Thoracic aorta (tissue), 2 donors: ENCODE results near the gene LRP3. TPM values are rescaled to one million over a fixed set of nuclear protein-coding genes. Genes with fewer than 3 reads are reported as not detected.

Source experiments
- ATAC-seq: fragments of 150-250 bp; one replicate; pipeline ENCODE4 v1.8.0; 2017; ENCODE audit warnings: low read depth; ENCODE audit not compliant: insufficient number of reproducible peaks, low FRiP score
- DNase-seq: peaks from one replicate; pipeline ENCODE4 v3.0.0-alpha.2; 2020; ENCODE audit warnings: low spot score
- H3K27ac ChIP-seq, 2 donors: fragments of 200-600 bp; sonication (generic); 1 replicate in 1 of 2; 2 replicates in 1 of 2; pipeline ENCODE4 v1.5.1; 2016; ENCODE audit warnings: mild to moderate bottlenecking in 2 of 2, moderate library complexity in 2 of 2
- H3K27me3 ChIP-seq: fragments of 200-600 bp; sonication (generic); replicated peaks from 2 replicates; pipeline ENCODE4 v1.6.0; 2016; ENCODE audit warnings: mild to moderate bottlenecking; ENCODE audit not compliant: insufficient read depth
- H3K36me3 ChIP-seq: fragments of 200-600 bp; sonication (generic); one replicate; pipeline ENCODE4 v1.5.1; 2016
- H3K4me1 ChIP-seq, 2 donors: fragments of 200-600 bp; sonication (generic); 1 replicate in 1 of 2; 2 replicates in 1 of 2; pipeline versions ENCODE4 v1.5.1 to v1.6.0; 2016; ENCODE audit warnings: low read depth in 2 of 2, mild to moderate bottlenecking in 1 of 2; ENCODE audit not compliant: control insufficient read depth in 1 of 2
- H3K4me3 ChIP-seq: fragments of 200-600 bp; sonication (generic); 2 replicates; pipeline ENCODE4 v1.5.1; 2016; ENCODE audit warnings: mild to moderate bottlenecking
- H3K9me3 ChIP-seq: fragments of 200-600 bp; sonication (generic); 2 replicates; pipeline ENCODE4 v1.5.1; 2016
- CTCF ChIP-seq: fragments of 200-600 bp; sonication (generic); IDR thresholded peaks from one replicate; pipeline ENCODE4 v1.5.1; 2019; ENCODE audit warnings: antibody characterized with exemption
- total RNA-seq, 2 donors: library from RNA; depleted of rRNA; stranded (reverse); fragments of >200 nt; gene quantifications; one replicate each; pipeline versions ENCODE4 v1.1.0 to v1.2.3, GENCODE V29; 2016

The LRP3 gene
- total RNA-seq, 2 donors from 2014 or later: 32.2 to 50.9 TPM

GRCh38 chr19:33227242-33227650 lies 33.1 kb downstream of the LRP3 start:
- no peak for ATAC-seq
- H3K36me3 ChIP-seq: no peaks in the 10 kb centered on the region
- H3K4me1 ChIP-seq: peaks cover 0 to 9% of the 10 kb centered on the region in 2 donors
- H3K27ac ChIP-seq: no peak overlapping the region
- peaks cover 10% of the 10 kb centered on the region for H3K27me3 ChIP-seq
- no peak for TF ChIP-seq CTCF
- DNase-seq: no peak
- peaks cover 10% of the 10 kb centered on the region for H3K9me3 ChIP-seq
- peak overlapping the region; percentile 48 for H3K4me3 ChIP-seq

- Histone ChIP-seq H3K27ac (no peak overlapping the region), H3K4me1 (peaks cover 0 to 9% of the 10 kb centered on the region in 2 donors), H3K4me3 (peak overlapping the region; percentile 48), H3K9me3 (peaks cover 10% of the 10 kb centered on the region), H3K36me3 (no peaks in the 10 kb centered on the region), H3K27me3 (peaks cover 10% of the 10 kb centered on the region)
- no peak for TF ChIP-seq CTCF
- DNase-seq (no peak), ATAC-seq (no peak)
Measured at GRCh38 chr19:33227870-33228599, 33.9 kb downstream of the LRP3 start.

GRCh38 chr19:33229962-33230361 lies 35.8 kb downstream of the LRP3 start:
- Histone ChIP-seq H3K36me3 (no peaks in the 10 kb centered on the region), H3K27me3 (peaks cover 5% of the 10 kb centered on the region), H3K27ac (no peak overlapping the region), H3K4me3 (no peak overlapping the region), H3K4me1 (peaks cover 0 to 9% of the 10 kb centered on the region in 2 donors), H3K9me3 (peaks cover 10% of the 10 kb centered on the region)
- no peak for ATAC-seq
- DNase-seq: no peak
- no peak for TF ChIP-seq CTCF

- DNase-seq (no peak), ATAC-seq (no peak)
- no peak for TF ChIP-seq CTCF
- H3K4me1 ChIP-seq: no peaks in the 10 kb centered on the region
- peaks cover 10% of the 10 kb centered on the region for H3K9me3 ChIP-seq
- H3K27ac ChIP-seq: no peak overlapping the region
- no peak overlapping the region for H3K4me3 ChIP-seq
- no peaks in the 10 kb centered on the region for H3K36me3 ChIP-seq
- H3K27me3 ChIP-seq: no peaks in the 10 kb centered on the region
Measured at GRCh38 chr19:33231511-33231910, 37.4 kb downstream of the LRP3 start.

- H3K27me3 ChIP-seq: no peaks in the 10 kb centered on the region
Measured at GRCh38 chr19:33232656-33233055, 38.5 kb downstream of the LRP3 start.

More at GRCh38 chr19:33232656-33233055, 38.5 kb downstream of the LRP3 start:
- Histone ChIP-seq H3K27ac (no peak overlapping the region), H3K36me3 (no peaks in the 10 kb centered on the region), H3K9me3 (peaks cover 4% of the 10 kb centered on the region), H3K4me3 (no peak overlapping the region), H3K4me1 (no peaks in the 10 kb centered on the region)
- ATAC-seq (no peak), DNase-seq (no peak)
- TF ChIP-seq CTCF: no peak
